B cell (primary cell): Measurements from ENCODE around the gene PLEKHA8. TPM values are rescaled to one million over a fixed set of nuclear protein-coding genes. Genes with fewer than 3 reads are reported as not detected.

ENCODE experiments used
- ATAC-seq: fragments of 200-7000 bp; cut with Tn5 transposase; one replicate; pipeline ENCODE4 v1.10.0; 2021; ENCODE audit warnings: low read depth, mild to moderate bottlenecking, moderate number of reproducible peaks, moderate library complexity
- CTCF ChIA-PET: fragments of 350-600 bp; sonication (Branson Sonifier 250); formaldehyde crosslinking; loops from one replicate; lab custom pipeline; 2021; ENCODE audit warnings: antibody characterized with exemption, inconsistent platforms; lab: Charles Lee
- POLR2A ChIA-PET: fragments of 350-600 bp; sonication (Branson Sonifier 250); formaldehyde crosslinking; loops from one replicate; lab custom pipeline; 2021; ENCODE audit warnings: antibody characterized with exemption; lab: Charles Lee
- DNase-seq: peaks from one replicate; pipeline ENCODE4 v3.0.0; 2013
- H2AFZ ChIP-seq: 2 replicates; pipeline ENCODE4 v1.6.1; 2012; ENCODE audit warnings: mild to moderate bottlenecking, low read depth, low read length; ENCODE audit not compliant: insufficient read depth, poor library complexity, severe bottlenecking
- H3K27ac ChIP-seq, 2 donors: 1 replicate in 1 of 2; 2 replicates in 1 of 2; pipeline ENCODE4 v1.5.1; 2012 to 2013; ENCODE audit warnings: low read length in 2 of 2, mild to moderate bottlenecking in 2 of 2, moderate library complexity in 1 of 2
- H3K27me3 ChIP-seq, 4 experiments: fragments of 200-600 bp in 1 of 4; sonication (generic) in 1 of 4; replicated peaks in 1 of 4; 1 replicate in 2 of 4; 2 replicates in 2 of 4; pipeline versions ENCODE4 v1.6.1 to v1.7.0; 2013 to 2016; ENCODE audit warnings: low read length in 3 of 4, mild to moderate bottlenecking in 2 of 4, mixed read lengths in 1 of 4, moderate library complexity in 1 of 4; ENCODE audit not compliant: insufficient read depth in 4 of 4, control insufficient read depth in 3 of 4; ENCODE audit errors: control extremely low read depth in 1 of 4
- H3K36me3 ChIP-seq, 2 experiments: replicated peaks in 1 of 2; 1 replicate in 1 of 2; 2 replicates in 1 of 2; pipeline versions ENCODE4 v1.6.1 to v1.7.1; 2013; ENCODE audit warnings: low read length in 1 of 2; ENCODE audit not compliant: insufficient read depth in 2 of 2, control insufficient read depth in 1 of 2; ENCODE audit errors: control extremely low read depth in 1 of 2, extremely low read depth in 1 of 2
- H3K4me1 ChIP-seq, 2 donors: fragments of 200-600 bp in 1 of 2; sonication (generic) in 1 of 2; 1 replicate in 1 of 2; 2 replicates in 1 of 2; pipeline versions ENCODE4 v1.5.1 to v1.6.1; 2013 to 2017; ENCODE audit warnings: low read length in 2 of 2; ENCODE audit not compliant: control insufficient read depth in 2 of 2, insufficient read depth in 2 of 2
- H3K4me2 ChIP-seq: replicated peaks from 2 replicates; pipeline ENCODE3; 2012; ENCODE audit warnings: mild to moderate bottlenecking, low read depth, low read length; ENCODE audit not compliant: poor library complexity, severe bottlenecking
- H3K4me3 ChIP-seq, 5 experiments: fragments of 200-600 bp in 1 of 5; sonication (generic) in 1 of 5; 1 replicate in 3 of 5; 2 replicates in 2 of 5; pipeline versions ENCODE4 v1.5.1 to v1.7.0; 2011 to 2016; ENCODE audit warnings: low read length in 4 of 5, mild to moderate bottlenecking in 4 of 5, low read depth in 2 of 5, control low read depth in 1 of 5, moderate library complexity in 1 of 5; ENCODE audit not compliant: insufficient read depth in 1 of 5; ENCODE audit errors: control extremely low read depth in 1 of 5, extremely low read depth in 1 of 5
- H3K79me2 ChIP-seq: fragments of 200-600 bp; sonication (generic); one replicate; pipeline ENCODE4 v1.6.0; 2016; ENCODE audit warnings: low read length; ENCODE audit not compliant: control insufficient read depth, insufficient read depth
- H3K9ac ChIP-seq: fragments of 200-600 bp; sonication (generic); 2 replicates; pipeline ENCODE4 v1.6.1; 2017; ENCODE audit warnings: mild to moderate bottlenecking, low read length, moderate library complexity
- H3K9me3 ChIP-seq, 3 donors: one replicate each; pipeline versions ENCODE4 v1.6.1 to v1.7.1; 2013; ENCODE audit warnings: low read length in 2 of 3; ENCODE audit not compliant: control insufficient read depth in 2 of 3, insufficient read depth in 1 of 3; ENCODE audit errors: control extremely low read depth in 1 of 3
- H4K20me1 ChIP-seq: 2 replicates; pipeline ENCODE4 v1.6.0; 2012; ENCODE audit warnings: mild to moderate bottlenecking, low read length; ENCODE audit not compliant: insufficient read depth, control insufficient read depth, poor library complexity, severe bottlenecking
- H3K27ac Mint-ChIP-seq: one replicate; pipeline ENCODE4 v1.8.0; 2021; ENCODE audit warnings: mixed read lengths
- H3K27me3 Mint-ChIP-seq: one replicate; pipeline ENCODE4 v1.8.0; 2021; ENCODE audit warnings: mixed read lengths
- H3K4me1 Mint-ChIP-seq: one replicate; pipeline ENCODE4 v1.8.0; 2021; ENCODE audit warnings: mixed read lengths
- H3K4me3 Mint-ChIP-seq: one replicate; pipeline ENCODE4 v1.8.0; 2021; ENCODE audit warnings: mixed read lengths
- H3K9me3 Mint-ChIP-seq: one replicate; pipeline ENCODE4 v1.8.0; 2022; ENCODE audit warnings: mixed read lengths; ENCODE audit not compliant: insufficient read depth
- CTCF ChIP-seq: fragments of 200-600 bp; IDR thresholded peaks from one replicate; pipeline ENCODE4 v1.8.0; 2022; ENCODE audit warnings: antibody characterized with exemption, mild to moderate bottlenecking
- EZH2 ChIP-seq: IDR thresholded peaks from 2 replicates; pipeline ENCODE4 v1.6.1; 2012; ENCODE audit warnings: borderline replicate concordance, low read depth, mild to moderate bottlenecking, moderate library complexity, low read length; ENCODE audit not compliant: insufficient read depth, poor library complexity, severe bottlenecking
- WGBS: methylation state at CpG from one replicate; pipeline ENCODE4 v1.1.5; 2013; ENCODE audit warnings: missing lambda C conversion rate; ENCODE audit not compliant: insufficient coverage; 5-methylcytosine and 5-hydroxymethylcytosine counted together
- intact Hi-C: fragments of 100-400 bp; cut with micrococcal nuclease; formaldehyde crosslinking; loops from one replicate; pipeline ENCODE4 v1.10.0; 2022
- polyA plus RNA-seq: library from polyadenylated mRNA; depleted of rRNA; stranded (reverse); fragments of >200 nt; gene quantifications from 2 replicates; pipeline ENCODE4 v1.2.3, GENCODE V29; 2012
- total RNA-seq, 2 donors: library from RNA; stranded (reverse); fragments of 120-200 nt in 1 of 2; gene quantifications; 1 replicate in 1 of 2; 2 replicates in 1 of 2; pipeline versions ENCODE4 v1.2.3 to v1.2.4, GENCODE V29; 2013 to 2022

Gene PLEKHA8
- total and polyA plus RNA-seq, 2 donors (not counting 1 experiment from before 2014, with no cell fraction given): 1.7 to 10.5 TPM

DNA sequence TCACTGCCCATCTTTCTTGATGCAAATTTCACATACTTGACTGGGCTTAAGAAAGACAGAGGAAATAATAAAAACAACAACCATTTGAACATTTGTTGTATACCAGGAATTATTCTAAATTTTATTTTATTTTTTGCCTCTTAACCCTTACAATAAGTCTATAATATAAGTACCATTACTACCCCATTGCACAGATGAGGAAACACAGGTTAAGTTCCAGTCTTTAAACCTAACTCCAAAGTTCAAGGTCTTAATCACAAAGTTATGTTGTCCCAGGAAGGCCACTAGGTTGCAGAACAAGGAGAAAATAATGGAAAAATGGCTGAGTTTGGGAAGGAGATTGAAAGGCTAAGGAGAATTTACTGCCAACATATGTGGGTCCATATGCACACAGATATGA is 5.2 kb upstream of the PLEKHA8 start:
- Histone ChIP-seq H3K9ac (no peak overlapping the region), H3K4me3 (no peak overlapping the region), H2AFZ (no peak overlapping the region), H3K79me2 (peaks cover 6% of the 10 kb centered on the region), H3K27me3 (no peaks in the 10 kb centered on the region), H3K27ac (no peak overlapping the region), H3K9me3 (no peaks in the 10 kb centered on the region), H4K20me1 (no peaks in the 10 kb centered on the region), H3K36me3 (peaks cover 0 to 2% of the 10 kb centered on the region in 2 experiments), H3K4me1 (peaks cover 14 to 17% of the 10 kb centered on the region in 2 donors), H3K4me2 (no peak overlapping the region)
- ChIA-PET POLR2A (no interaction called here), CTCF (no interaction called here)
- Mint-ChIP-seq H3K4me1 (peaks cover 38% of the 10 kb centered on the region), H3K27ac (no peak overlapping the region), H3K4me3 (no peak overlapping the region), H3K27me3 (no peaks in the 10 kb centered on the region), H3K9me3 (no peaks in the 10 kb centered on the region)
- ATAC-seq: no peak
- no peak for DNase-seq
- intact Hi-C loops: loop anchor here (10.0 kb wide), 1 partner anchor 452 kb away; the partner anchor contains the start of gene NOD1
- no peak for TF ChIP-seq EZH2
- no peak for TF ChIP-seq CTCF

- ChIA-PET CTCF (no interaction called here), POLR2A (no interaction called here)
- Histone ChIP-seq H3K79me2 (peaks cover 6% of the 10 kb centered on the region), H4K20me1 (no peaks in the 10 kb centered on the region), H3K27ac (no peak overlapping the region), H3K27me3 (no peaks in the 10 kb centered on the region), H3K4me2 (no peak overlapping the region), H3K9ac (no peak overlapping the region), H3K9me3 (no peaks in the 10 kb centered on the region), H3K4me1 (peaks cover 14 to 17% of the 10 kb centered on the region in 2 donors), H3K4me3 (no peak overlapping the region), H2AFZ (no peak overlapping the region), H3K36me3 (no peaks in the 10 kb centered on the region)
- H3K27ac Mint-ChIP-seq: no peak overlapping the region
- H3K27me3 Mint-ChIP-seq: no peaks in the 10 kb centered on the region
- H3K4me3 Mint-ChIP-seq: no peak overlapping the region
- no peak for DNase-seq
- intact Hi-C loops: loop anchor here (10.0 kb wide), 1 partner anchor 451 kb away; the partner anchor contains the start of gene NOD1
- no peak for ATAC-seq
- H3K4me1 Mint-ChIP-seq: peaks cover 38% of the 10 kb centered on the region
- 100% methylated on average over 4 of the region's 6 CpGs for WGBS
- TF ChIP-seq CTCF (no peak), EZH2 (no peak)
- no peaks in the 10 kb centered on the region for H3K9me3 Mint-ChIP-seq
Measured at GRCh38 chr7:30023524-30023923, 4.7 kb upstream of the PLEKHA8 start.
